Measurements from ENCODE around the gene ELMO1.

GRCh38 chr7:37366445-37366844 lies 82.2 kb downstream of the ELMO1 start:
- TF ChIP-seq, protein P1, sequence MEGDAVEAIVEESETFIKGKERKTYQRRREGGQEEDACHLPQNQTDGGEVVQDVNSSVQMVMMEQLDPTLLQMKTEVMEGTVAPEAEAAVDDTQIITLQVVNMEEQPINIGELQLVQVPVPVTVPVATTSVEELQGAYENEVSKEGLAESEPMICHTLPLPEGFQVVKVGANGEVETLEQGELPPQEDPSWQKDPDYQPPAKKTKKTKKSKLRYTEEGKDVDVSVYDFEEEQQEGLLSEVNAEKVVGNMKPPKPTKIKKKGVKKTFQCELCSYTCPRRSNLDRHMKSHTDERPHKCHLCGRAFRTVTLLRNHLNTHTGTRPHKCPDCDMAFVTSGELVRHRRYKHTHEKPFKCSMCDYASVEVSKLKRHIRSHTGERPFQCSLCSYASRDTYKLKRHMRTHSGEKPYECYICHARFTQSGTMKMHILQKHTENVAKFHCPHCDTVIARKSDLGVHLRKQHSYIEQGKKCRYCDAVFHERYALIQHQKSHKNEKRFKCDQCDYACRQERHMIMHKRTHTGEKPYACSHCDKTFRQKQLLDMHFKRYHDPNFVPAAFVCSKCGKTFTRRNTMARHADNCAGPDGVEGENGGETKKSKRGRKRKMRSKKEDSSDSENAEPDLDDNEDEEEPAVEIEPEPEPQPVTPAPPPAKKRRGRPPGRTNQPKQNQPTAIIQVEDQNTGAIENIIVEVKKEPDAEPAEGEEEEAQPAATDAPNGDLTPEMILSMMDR (IDR thresholded peaks at IDR 0.05) = no peak
- no peak for TF ChIP-seq POLR2A (IDR thresholded peaks at IDR 0.05)

All from adrenal gland (tissue), 5 donors.